GM21528 (cell line): ENCODE measurements around the gene AGBL4.

ENCODE experiments used
- ATAC-seq: cut with Tn5 transposase; IDR thresholded peaks from one replicate; pipeline ENCODE4 v1.9.1; 2021; ENCODE audit warnings: mild to moderate bottlenecking, moderate library complexity; ENCODE audit not compliant: unreplicated experiment, low FRiP score

The AGBL4 gene

DNA sequence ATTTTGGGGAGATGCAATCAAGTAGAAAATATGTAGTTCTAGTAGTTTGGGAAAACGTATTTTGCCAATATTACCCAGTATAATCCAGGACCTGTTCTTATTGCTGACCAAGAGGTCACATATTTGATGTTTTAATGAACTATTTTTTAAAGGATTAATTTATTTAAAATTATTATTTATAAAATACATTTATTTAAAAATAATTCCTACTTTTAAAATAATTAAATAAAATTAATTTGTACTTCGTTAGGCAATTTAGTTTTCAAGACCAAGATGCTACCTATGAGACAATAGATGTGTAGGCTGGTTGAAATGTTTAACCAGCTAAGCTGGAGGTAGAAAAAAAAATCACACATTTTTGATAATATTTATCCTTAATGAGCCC is 1106.7 kb downstream of the AGBL4 start:
- no peak for ATAC-seq

DNA sequence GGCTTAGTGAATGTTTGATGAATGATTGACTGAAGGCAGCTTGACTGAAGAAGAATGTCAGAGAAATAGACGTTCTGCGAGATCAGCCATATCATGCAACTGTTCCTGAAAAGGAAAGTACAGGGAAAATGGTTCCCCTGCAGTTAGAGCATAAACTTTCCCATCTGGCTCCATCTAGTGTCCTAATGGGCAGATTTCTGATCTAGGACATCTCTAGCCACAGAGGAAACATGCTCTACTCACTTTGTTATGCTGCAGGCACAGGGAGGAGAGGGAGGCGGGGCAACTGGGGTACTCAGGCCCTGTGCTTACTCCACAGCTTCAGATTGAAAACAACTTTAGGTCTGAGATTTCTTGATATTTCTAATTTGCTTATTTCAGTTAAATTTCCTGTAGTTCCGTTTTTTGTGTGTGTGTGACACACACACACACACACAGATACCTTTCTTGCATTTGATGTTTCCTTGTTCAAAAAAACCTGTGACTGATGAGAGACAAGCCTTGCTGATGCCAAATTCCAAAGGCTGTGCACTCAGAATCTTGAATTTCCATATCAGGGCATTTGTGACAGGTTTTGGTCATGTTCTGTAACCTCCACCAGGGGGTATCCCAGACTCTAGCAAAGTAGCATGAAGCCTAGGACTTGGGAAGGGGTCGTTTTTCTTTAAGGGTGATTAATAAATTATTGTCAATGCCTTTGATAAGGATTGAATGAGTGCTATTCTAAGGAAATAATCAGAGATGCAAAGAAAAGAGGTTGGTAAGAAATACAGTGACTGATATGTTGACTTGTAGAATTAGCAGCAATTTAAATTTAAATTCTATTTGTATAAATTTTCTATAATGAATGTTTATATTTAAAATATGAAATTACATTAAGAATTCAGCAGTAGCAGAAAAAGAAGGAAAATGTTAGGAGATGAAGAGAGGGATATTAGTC is 1107.4 kb downstream of the AGBL4 start:
- ATAC-seq: no peak

DNA sequence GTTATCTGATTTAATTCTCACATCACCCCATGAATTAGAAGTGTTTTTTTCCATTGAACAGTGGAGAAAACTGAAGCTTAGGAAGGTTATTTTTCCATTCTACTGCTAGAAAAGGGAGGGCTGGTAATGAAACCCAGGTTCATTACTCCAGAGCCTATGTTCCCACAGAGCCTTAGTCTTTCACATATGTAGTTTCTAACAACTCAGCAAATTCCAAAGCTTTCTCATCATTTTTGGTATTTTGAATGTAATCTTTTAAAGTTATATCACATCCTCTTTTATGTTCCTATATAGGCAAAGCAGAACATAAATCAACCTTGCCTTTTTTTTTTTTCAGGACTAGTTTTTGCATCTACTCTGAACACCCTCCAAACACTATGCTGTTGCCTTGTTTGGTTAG is 1115.1 kb downstream of the AGBL4 start:
- ATAC-seq: no peak

DNA sequence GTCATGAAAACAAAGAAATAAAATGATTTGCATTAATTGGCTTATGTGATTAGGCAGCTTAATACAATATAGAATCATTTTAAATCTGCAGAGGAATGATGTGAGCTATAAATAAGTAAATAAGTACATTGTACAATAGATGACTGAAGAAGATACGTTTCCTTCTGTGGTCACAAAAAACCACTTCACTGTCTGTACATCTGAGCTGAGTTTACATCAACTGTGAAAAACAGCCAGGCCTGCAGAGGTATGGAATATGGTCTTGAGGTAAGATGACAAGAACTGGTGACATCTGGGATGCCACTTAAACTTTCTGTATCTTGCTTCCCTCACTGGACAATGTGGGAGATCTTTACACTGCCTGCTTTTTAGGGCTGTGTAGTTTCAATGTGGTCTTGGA is 1117.0 kb downstream of the AGBL4 start:
- no peak for ATAC-seq

DNA sequence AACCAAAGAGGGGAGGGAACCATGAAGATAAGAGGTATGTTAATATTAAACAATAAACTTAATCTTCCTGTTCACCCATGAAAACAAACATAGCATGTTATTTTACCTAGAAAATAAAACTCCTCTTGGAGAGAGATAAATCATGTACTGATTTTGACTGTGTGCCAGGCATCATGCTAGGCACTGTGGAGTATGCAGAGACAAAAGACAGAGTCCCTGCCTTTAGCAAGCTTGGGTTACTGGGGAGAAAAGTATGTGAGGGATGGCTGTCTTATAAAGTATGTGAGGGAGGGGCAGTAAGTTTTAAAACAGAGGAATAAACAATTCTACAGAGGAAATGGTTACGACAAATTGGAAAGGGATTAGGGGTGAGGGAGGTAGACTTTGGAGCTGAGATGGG is 1117.6 kb downstream of the AGBL4 start:
- ATAC-seq: no peak

DNA sequence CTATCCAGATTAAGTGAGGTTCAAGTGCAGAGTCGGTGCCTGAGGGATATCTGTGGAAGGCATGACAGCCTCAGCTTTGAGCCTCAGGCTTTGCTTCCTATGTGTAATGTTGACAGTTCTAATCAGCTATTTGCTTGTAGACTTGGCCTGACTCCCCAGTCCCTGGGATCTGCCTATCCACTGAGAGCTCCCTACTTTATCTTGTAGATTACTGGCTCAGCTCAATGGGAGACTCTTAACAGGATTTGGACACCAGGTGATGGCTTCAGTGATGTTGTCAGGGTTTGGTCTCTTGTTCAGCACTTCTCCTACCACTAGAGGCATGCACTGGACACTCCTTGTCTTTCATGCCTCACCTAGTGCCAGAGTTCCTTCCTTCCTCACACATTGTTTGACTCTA is 1120.5 kb downstream of the AGBL4 start:
- no peak for ATAC-seq

DNA sequence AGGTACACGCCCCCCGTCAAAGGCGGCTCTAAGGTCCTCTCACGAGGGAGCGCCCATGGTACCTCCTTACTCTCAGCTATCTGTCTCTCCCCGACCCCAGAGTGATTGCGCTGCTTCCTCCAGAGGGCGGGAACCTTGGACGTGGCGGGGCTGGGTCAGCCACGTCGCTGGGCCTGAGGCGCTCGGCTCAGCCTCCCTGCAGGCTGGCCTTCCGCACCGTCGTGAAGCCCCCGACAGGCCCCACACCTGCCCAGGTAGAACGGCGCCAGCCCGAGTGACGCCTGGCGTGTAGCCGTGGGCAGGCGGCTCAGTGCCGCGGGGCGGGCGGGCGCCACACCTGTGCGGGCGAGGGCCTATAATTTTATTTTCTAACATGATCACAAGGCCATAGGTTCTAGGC is 1124.9 kb downstream of the AGBL4 start:
- ATAC-seq: no peak

DNA sequence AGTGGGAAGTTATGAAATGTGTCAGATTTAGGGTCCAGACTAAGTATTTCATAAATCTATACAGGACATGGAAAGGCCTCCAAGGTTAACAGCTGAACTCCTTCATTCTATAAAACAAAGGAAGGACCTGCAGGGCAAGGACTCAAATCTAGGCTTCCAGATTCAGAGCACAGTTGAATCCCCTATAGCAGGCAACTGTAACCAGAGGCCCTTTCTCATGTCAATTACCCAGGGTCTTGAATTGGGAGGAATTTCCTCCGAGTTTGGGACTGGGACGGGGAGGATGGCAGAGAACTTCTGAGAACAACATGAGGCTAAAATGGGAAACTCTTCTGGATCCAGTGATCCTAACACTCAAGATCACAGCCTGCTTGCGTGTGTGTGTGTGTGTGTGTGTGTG is 1134.1 kb downstream of the AGBL4 start:
- ATAC-seq: no peak

DNA sequence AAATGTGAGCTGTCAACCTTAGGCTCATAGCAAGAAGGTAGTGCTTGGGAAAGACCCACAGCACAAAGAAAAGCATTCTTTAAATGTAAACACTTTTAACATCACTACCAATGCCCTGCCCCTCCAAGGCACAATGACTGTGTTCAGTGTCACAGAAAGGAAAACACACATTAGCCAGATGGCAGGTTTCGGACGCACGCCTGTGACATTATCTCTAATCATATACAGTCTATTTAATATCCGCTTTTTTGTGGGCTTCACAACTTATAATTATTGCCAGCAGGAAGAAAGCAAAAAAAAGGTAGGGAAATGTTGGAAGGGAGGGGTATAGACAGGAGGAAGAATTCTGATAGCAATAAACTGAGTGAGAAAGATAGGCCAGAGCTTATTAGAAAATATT is 1134.7 kb downstream of the AGBL4 start:
- no peak for ATAC-seq

DNA sequence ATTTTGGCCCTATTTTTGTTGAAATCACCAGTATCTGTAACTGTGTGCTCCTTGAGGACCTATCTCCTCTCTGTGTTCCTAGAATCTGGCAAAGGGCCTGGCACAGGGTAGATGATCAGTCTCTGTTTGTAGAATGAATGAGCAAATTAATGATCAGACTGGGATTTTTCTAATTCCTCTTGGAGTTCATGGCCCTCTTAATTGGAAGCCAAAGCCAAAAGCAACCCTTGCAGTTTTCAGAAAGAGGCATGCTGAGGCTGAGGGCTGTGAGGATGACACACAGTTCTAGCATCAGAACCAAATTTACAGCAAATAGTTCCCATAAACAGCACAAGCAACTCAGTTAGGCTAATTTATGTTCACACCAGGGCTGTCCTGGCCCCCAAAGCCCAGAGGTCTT is 1136.0 kb downstream of the AGBL4 start:
- ATAC-seq: no peak

DNA sequence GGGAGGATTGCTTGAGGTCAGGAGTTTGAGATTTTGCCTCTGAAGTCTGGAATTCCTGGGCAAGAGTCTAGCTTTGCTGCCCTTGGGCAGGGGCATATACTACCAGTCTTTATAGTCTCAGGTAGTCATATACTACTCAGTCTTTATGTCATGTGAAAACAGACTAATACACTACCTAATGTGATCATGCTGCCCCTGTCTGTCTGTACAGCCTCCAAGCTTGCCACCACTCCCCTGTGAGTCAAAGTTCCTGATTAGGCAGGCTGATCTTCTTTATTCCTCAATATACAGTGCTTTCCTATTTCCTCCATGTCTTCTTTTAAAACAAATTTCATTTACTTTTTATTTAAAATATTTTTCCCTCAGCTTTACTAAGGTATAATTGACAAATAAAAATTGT is 1141.7 kb downstream of the AGBL4 start:
- ATAC-seq: no peak

DNA sequence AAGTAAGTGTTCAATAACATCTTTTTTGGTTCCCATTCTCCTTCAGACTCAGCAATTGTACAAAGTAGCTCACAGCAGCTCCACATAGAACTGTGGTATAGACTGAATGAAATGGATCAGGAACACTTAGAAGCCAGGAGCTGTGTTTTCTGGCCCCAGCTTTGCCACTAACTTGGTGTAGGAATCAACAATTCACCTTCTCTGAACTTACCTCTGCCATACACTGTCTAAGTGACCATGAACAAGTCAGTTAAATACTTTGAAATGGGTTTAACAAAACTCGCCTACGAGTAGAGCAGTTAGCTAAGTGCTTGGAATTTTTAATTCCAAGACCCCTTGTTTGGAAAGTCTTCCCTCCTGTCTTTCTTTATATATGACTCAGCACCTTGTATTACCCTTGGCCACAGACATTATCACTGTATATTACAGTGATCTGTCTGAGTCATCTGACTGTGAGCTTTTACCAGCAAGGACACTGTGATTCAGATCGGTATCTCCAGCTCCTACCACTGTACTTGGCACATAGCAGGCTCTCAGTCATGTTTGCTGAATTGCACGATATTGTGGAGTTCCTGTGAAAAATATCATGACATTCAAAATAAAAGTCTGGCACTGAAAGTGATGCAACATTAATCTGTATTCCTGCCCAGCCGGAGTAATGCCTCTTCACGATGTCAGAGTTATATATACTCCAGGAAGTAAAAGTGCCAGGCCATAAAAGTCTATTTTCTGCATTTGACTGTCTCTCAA is 1145.4 kb downstream of the AGBL4 start:
- no peak for ATAC-seq

DNA sequence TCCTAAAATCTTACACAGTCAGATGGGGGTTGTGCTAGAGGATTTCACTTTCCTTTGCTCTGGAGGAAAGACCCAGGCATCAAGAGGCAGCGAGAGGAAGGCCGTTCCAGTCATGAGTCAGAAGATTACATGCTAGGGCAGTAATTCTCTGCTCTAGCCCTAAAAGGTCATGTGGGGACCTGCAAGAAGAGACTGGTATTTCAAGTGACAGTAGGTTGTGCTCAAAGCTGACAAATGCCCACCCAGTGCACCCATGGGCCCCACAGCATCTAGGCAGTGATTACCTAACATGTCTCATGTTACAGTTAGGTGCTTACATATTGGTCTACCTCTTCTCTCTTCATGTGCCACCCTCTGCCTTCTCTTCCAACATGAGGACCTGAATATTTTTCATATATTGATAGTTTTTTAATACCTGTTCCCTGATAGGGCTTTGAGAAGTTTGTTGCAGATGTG is 1147.4 kb downstream of the AGBL4 start:
- ATAC-seq: no peak

DNA sequence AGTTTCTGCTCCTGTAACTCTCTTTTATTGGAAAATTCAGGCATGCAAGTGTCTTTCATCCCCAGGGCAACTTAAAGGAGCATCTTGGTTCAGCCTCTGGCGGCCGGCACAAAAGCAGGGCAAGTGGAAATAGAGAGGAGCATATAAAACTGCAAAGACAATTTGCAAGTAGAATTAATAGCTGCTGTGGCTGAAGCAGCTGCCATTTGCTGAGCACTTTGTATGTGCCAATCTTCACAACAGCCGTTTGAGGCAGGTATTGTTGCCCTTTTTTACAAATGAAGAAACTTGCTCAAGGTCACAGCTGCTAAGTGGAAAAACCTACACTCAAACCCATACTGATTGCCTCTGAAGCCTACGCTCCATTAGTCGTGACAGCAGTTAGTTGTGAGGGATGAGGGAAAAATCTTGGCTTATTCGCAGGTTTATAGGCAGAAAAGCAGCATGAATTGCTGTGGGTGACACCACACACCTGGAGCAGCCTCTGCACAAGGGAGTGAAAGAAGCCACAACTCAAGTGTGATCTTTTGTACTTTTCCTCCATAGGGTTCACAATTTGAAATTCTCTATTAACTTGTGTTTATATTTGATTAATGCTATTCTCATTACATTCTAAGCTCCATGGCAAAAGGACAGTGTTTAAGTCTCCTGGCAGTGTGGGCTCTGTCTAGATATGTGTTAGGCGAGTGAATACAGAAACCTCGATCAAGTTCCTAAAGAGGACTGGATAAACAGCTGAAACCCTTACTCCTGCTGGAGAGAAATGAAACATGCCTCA is 1148.0 kb downstream of the AGBL4 start:
- ATAC-seq: no peak

DNA sequence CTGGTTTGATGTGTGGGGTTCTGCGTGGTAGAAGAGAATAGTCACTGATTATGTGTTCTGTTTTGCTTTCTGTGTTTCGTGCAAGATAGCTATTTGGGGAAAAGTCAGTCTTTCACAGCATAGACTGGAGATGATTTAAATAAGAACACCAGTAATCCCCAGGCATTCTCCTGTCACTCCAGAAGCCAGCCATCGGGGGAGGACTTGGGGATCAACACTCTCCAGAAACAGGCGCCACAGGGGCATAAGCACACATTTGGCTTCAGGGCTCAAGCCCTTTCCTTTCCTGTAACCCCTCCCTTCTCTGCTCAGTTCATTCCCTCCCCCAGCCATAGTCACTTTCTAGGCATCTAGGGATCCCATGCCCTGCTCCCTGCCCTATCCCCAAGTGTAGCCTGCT is 1149.8 kb downstream of the AGBL4 start:
- no peak for ATAC-seq

DNA sequence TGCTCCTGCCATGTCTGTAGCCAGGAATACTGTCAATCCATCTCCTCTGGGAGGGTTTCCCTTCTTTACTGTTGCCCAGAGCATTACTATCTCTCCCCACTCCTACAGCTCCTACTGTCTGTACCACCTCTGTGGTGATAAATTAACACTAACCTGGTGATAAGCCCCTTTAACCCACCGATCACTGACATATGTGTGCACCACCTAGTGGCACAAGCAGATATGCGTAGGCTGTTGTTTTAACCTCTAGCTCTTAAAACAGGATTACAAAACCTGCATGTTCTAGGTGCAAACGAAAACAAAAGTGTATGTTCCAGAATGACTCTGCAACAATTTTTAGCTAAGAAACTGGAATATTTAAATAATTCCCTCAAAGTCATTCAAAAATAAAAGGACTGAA is 1153.2 kb downstream of the AGBL4 start:
- no peak for ATAC-seq

DNA sequence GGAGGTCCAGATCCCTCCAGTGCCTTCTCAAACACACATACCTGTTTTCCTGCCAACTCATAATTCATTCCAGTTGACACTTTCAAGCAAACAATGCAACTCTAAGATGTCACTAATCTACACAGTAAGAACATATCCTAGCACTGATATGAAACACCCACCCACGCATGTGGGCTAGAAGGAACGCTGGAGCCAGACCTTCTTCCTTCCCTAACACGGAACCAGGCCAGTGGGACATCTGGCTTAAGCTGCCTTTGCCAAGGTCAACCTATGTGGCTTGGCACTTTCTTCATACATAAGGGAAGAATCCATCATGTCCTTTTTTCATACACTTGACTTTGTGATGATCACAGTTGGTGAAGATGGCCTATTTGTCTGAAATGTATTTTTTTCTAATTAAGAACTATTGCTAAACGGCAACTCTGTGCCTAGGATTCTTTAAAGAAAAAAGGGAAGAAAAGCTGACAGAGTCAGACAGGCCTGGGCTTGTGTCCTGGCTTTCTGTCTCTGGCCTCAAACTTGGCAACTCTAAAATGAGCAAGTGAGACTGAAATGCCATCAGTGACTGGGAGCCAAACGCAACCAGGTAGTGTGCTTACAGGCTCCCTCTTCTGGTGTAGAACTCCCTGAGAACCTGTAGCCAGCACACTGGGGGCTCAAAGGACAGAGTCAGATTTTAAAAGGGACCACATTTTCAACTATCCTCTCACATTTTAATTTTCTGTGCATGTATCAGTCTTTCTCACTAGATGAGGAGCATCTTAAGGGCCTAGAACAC is 1154.4 kb downstream of the AGBL4 start:
- ATAC-seq: no peak

DNA sequence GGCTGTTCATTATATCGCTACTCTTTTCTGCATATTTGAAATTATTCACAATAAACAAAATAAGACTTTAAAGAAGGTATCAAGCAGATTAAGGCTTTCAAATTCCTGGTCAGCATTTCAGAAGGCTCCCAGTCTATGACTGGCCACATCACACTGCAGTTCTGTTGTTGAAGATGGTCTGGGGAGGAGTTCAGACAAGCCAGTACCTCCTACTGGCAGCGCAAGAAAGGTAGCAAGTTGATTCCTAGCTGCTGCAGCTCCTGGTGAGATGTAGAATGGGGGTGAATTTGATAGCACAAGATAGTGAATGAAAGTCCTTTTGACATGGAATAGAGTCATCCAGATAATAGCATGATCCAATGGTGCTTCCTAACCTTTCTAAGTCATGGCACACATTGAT is 1158.8 kb downstream of the AGBL4 start:
- ATAC-seq: no peak

DNA sequence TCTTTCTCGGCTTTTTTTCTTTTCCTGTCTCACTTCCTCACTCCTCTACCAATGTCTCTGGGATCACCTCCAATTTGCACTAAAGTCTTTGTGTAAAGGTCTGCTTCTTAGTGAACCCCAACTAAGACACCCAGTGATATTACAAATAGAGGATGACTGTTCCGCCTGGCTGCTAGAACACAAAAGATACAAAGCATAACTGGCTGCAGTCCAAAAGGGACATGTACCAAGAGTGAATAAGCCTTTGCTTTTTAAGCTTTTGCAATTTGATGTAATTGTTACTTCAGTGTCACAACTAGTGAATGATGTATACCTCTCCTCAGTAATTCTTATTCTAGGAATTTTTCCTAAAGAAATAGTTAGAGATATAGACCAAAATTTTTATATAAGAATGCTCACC is 1164.3 kb downstream of the AGBL4 start:
- no peak for ATAC-seq

DNA sequence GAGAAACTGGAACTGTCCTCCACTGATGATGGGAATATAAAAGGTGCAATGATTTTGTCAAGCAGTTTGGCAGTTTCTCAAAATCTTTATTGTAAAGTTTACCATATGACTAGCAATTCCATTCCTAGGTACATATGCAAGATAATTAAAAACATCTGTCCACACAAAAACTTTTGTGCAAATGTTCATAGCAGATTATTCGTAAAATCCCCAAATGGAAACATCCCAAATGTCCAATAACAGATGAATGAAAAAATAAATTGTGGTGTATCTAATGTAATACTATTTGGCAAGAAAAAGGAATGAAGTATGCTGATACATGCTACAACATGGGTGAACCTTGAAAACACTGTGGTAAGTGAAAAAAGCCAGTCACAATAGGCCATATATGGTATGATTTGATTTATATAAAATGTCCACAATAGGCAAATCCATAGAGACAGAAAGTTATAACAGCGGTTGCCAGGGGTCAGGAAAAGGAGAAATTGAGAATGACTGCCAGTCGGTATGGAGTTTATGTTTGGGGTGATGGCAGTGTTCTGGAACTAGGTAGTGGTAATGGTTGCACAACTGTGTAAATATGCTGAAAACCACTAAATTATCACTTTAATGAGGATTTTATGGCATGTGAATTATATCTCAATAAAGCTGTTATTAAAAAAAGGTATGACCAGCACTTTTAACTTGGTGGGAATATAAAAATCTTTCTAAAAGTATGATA is 1165.4 kb downstream of the AGBL4 start:
- no peak for ATAC-seq
